Liver (tissue), 9 donors: ENCODE results near the gene MIEN1. TPM values are rescaled to one million over a fixed set of nuclear protein-coding genes. Genes with fewer than 3 reads are reported as not detected.

Source experiments
- DNase-seq: peaks from one replicate; pipeline ENCODE4 v3.0.0-alpha.2; 2017; ENCODE audit warnings: low spot score
- H3K27ac ChIP-seq, 2 donors: one replicate each; pipeline ENCODE4 v1.7.0; 2013; ENCODE audit warnings: inconsistent platforms in 2 of 2, low read length in 2 of 2, control low read depth in 1 of 2, low read depth in 1 of 2, mild to moderate bottlenecking in 1 of 2
- H3K27me3 ChIP-seq, 4 donors: one replicate each; pipeline versions ENCODE4 v1.6.1 to v1.7.0; 2013; ENCODE audit warnings: low read length in 3 of 4, inconsistent platforms in 1 of 4, mild to moderate bottlenecking in 1 of 4, moderate library complexity in 1 of 4; ENCODE audit not compliant: control insufficient read depth in 4 of 4, insufficient read depth in 4 of 4
- H3K36me3 ChIP-seq, 4 donors: one replicate each; pipeline versions ENCODE4 v1.6.1 to v1.7.0; 2013; ENCODE audit warnings: low read length in 3 of 4, mild to moderate bottlenecking in 3 of 4, low read depth in 1 of 4, moderate library complexity in 1 of 4; ENCODE audit not compliant: control insufficient read depth in 4 of 4, insufficient read depth in 3 of 4
- H3K4me1 ChIP-seq, 4 donors: one replicate each; pipeline versions ENCODE4 v1.6.1 to v1.7.0; 2013; ENCODE audit warnings: low read length in 3 of 4, mild to moderate bottlenecking in 3 of 4, moderate library complexity in 1 of 4; ENCODE audit not compliant: control insufficient read depth in 4 of 4, insufficient read depth in 4 of 4
- H3K4me3 ChIP-seq, 3 donors: one replicate each; pipeline versions ENCODE4 v1.6.1 to v1.7.0; 2013; ENCODE audit warnings: low read length in 3 of 3, control low read depth in 1 of 3, low read depth in 1 of 3, mild to moderate bottlenecking in 1 of 3
- H3K9ac ChIP-seq, 2 donors: one replicate each; pipeline ENCODE4 v1.7.0; 2013; ENCODE audit warnings: low read length in 2 of 2, mild to moderate bottlenecking in 2 of 2, moderate library complexity in 2 of 2, control low read depth in 1 of 2, low read depth in 1 of 2
- H3K9me3 ChIP-seq, 4 donors: one replicate each; pipeline versions ENCODE4 v1.6.1 to v1.7.0; 2013; ENCODE audit warnings: low read length in 3 of 4; ENCODE audit not compliant: control insufficient read depth in 4 of 4
- ATF3 ChIP-seq: IDR thresholded peaks from 2 replicates; pipeline ENCODE4 v1.6.1; 2016; ENCODE audit warnings: antibody characterized with exemption
- CTCF ChIP-seq: fragments of 150-350 bp; IDR thresholded peaks from 2 replicates; pipeline ENCODE4 v1.5.1; 2017; ENCODE audit warnings: improper control_type of control experiment, low read depth, low read length; ENCODE audit not compliant: missing input control
- FOXA1 ChIP-seq: IDR thresholded peaks from 2 replicates; pipeline ENCODE4 v1.6.1; 2016; ENCODE audit warnings: antibody characterized with exemption
- FOXA2 ChIP-seq: IDR thresholded peaks from 2 replicates; pipeline ENCODE4 v1.6.1; 2016; ENCODE audit warnings: antibody characterized with exemption
- GABPA ChIP-seq, 2 donors: IDR thresholded peaks in 1 of 2; conservative IDR thresholded peaks in 1 of 2; 2 replicates each; pipeline ENCODE4 v1.6.1; 2016; ENCODE audit warnings: antibody characterized with exemption in 2 of 2, mild to moderate bottlenecking in 1 of 2, moderate library complexity in 1 of 2
- HNF4G ChIP-seq: IDR thresholded peaks from 2 replicates; pipeline ENCODE4 v1.6.1; 2016; ENCODE audit warnings: antibody characterized with exemption
- JUND ChIP-seq, 2 donors: IDR thresholded peaks; 2 replicates each; pipeline ENCODE4 v1.6.1; 2016; ENCODE audit warnings: antibody characterized with exemption in 2 of 2
- MAX ChIP-seq: IDR thresholded peaks from 2 replicates; pipeline ENCODE4 v1.6.1; 2016; ENCODE audit warnings: antibody characterized with exemption
- NR2F2 ChIP-seq: IDR thresholded peaks from 2 replicates; pipeline ENCODE4 v1.6.1; 2016; ENCODE audit warnings: antibody characterized with exemption
- RAD21 ChIP-seq, 2 donors: IDR thresholded peaks; 2 replicates each; pipeline ENCODE4 v1.6.1; 2016; ENCODE audit warnings: antibody characterized with exemption in 2 of 2, mild to moderate bottlenecking in 2 of 2
- REST ChIP-seq: IDR thresholded peaks from 2 replicates; pipeline ENCODE4 v1.6.1; 2016; ENCODE audit warnings: antibody characterized with exemption, mild to moderate bottlenecking
- RXRA ChIP-seq, 2 donors: IDR thresholded peaks; 2 replicates each; pipeline ENCODE4 v1.6.1; 2017 to 2018; ENCODE audit warnings: antibody characterized with exemption in 2 of 2, mild to moderate bottlenecking in 1 of 2
- SP1 ChIP-seq: IDR thresholded peaks from 2 replicates; pipeline ENCODE4 v1.6.1; 2018; ENCODE audit warnings: antibody characterized with exemption, mild to moderate bottlenecking
- YY1 ChIP-seq: IDR thresholded peaks from 2 replicates; pipeline ENCODE4 v1.6.1; 2016; ENCODE audit warnings: antibody characterized with exemption, mild to moderate bottlenecking
- ZBTB33 ChIP-seq: IDR thresholded peaks from 2 replicates; pipeline ENCODE4 v1.6.1; 2016; ENCODE audit warnings: antibody characterized with exemption
- WGBS: extraction: QIAGEN DNeasy Blood & Tissue Kit; methylation state at CpG from one replicate; pipeline ENCODE4 v1.1.7; 2013; 5-methylcytosine and 5-hydroxymethylcytosine counted together
- polyA plus RNA-seq, 2 donors: library from polyadenylated mRNA; stranded (reverse) in 1 of 2; unstranded in 1 of 2; fragments of 200-250 nt in 1 of 2; fragments of >200 nt in 1 of 2; fragmentation: Nextera tagmentation in 1 of 2; extraction: Ambion mirVana in 1 of 2; gene quantifications; one replicate each; pipeline versions ENCODE4 v1.2.1 to v1.2.3, GENCODE V29; 2013 to 2015
- total RNA-seq, 2 donors: library from RNA; depleted of rRNA; stranded (reverse); fragments of >200 nt; gene quantifications; one replicate each; pipeline ENCODE4 v1.2.3, GENCODE V29; 2014
- donor health status: healthy.
- donor health status: healthy.
- donor health status: healthy.
- donor health status: healthy.
- donor health status: healthy.

MIEN1 gene
- total and polyA plus RNA-seq, 4 donors = 11.1 to 99.0 (median 29.0) TPM

GRCh38 chr17:39746145-39746461 lies 15.8 kb upstream of the MIEN1 start:
- H3K27me3 ChIP-seq = no peaks in the 10 kb centered on the region
- H3K4me3 ChIP-seq = no peak overlapping the region
- no peaks in the 10 kb centered on the region for H3K9me3 ChIP-seq
- H3K9ac ChIP-seq = no peak overlapping the region
- H3K27ac ChIP-seq = no peak overlapping the region
- DNase-seq = no peak
- TF ChIP-seq GABPA (IDR thresholded peaks at IDR 0.05 in 1 of 2, conservative IDR thresholded peaks at IDR 0.05 in 1 of 2) (no peak), YY1 (no peak), HNF4G (no peak)
- H3K36me3 ChIP-seq = peaks cover 1 to 27% (median 14%) of the 10 kb centered on the region in 4 donors
- peaks cover 0 to 8% (median 5%) of the 10 kb centered on the region in 4 donors for H3K4me1 ChIP-seq
- 97% methylated on average over 7 of the region's 7 CpGs for WGBS

- Histone ChIP-seq H3K36me3 (peaks cover 1 to 27% (median 14%) of the 10 kb centered on the region in 4 donors), H3K27me3 (no peaks in the 10 kb centered on the region), H3K9me3 (no peaks in the 10 kb centered on the region), H3K4me3 (no peak overlapping the region), H3K27ac (no peak overlapping the region), H3K9ac (no peak overlapping the region), H3K4me1 (peaks cover 0 to 13% (median 9%) of the 10 kb centered on the region in 4 donors)
- DNase-seq = no peak
- WGBS = 96% methylated on average over 23 of the region's 23 CpGs
- TF ChIP-seq HNF4G (no peak), FOXA2 (no peak), REST (no peak), GABPA (IDR thresholded peaks at IDR 0.05 in 1 of 2, conservative IDR thresholded peaks at IDR 0.05 in 1 of 2) (no peak), JUND (IDR thresholded peaks at IDR 0.05) (no peak), NR2F2 (no peak), ATF3 (no peak), SP1 (no peak), MAX (no peak), RXRA (IDR thresholded peaks at IDR 0.05) (no peak), FOXA1 (no peak), RAD21 (IDR thresholded peaks at IDR 0.05) (no peak), CTCF (no peak), ZBTB33 (no peak)
These were observed 15.2 kb upstream of the MIEN1 start for GRCh38 chr17:39745335-39746144.
